Stimulated activated naive B cell treated with anti-CD40 and anti-IgM and Interleukin-4, amounts not matched to agents 10 μg/mL and 1 μg/mL and 100 μg/mL, for 72 hours (primary cell): Measurements from ENCODE around the gene DTNB.

Experiments used
- ATAC-seq, 2 donors: fragments of 150-1000 bp; cut with Tn5 transposase; replicated peaks; 2 replicates each; pipeline ENCODE4 v1.10.0; 2021; ENCODE audit warnings: moderate library complexity in 1 of 2
- DNase-seq: peaks from one replicate; pipeline ENCODE4 v3.0.0; 2021
- H3K27ac Mint-ChIP-seq: one replicate; pipeline ENCODE4 v1.8.0; 2022; ENCODE audit warnings: mild to moderate bottlenecking, mixed read lengths
- H3K27me3 Mint-ChIP-seq, 2 donors: one replicate each; pipeline ENCODE4 v1.8.0; 2022; ENCODE audit warnings: mixed read lengths in 2 of 2
- H3K36me3 Mint-ChIP-seq, 2 donors: one replicate each; pipeline ENCODE4 v1.8.0; 2022; ENCODE audit warnings: mixed read lengths in 2 of 2, mild to moderate bottlenecking in 1 of 2
- H3K4me1 Mint-ChIP-seq, 2 donors: one replicate each; pipeline ENCODE4 v1.8.0; 2022; ENCODE audit warnings: mixed read lengths in 2 of 2, mild to moderate bottlenecking in 1 of 2
- H3K4me3 Mint-ChIP-seq, 2 donors: one replicate each; pipeline ENCODE4 v1.8.0; 2022; ENCODE audit warnings: mild to moderate bottlenecking in 2 of 2, mixed read lengths in 2 of 2, moderate library complexity in 1 of 2
- H3K9me3 Mint-ChIP-seq, 2 donors: one replicate each; pipeline ENCODE4 v1.8.0; 2022; ENCODE audit warnings: mixed read lengths in 2 of 2, mild to moderate bottlenecking in 1 of 2

DTNB gene

GRCh38 chr2:25343187-25343825, 330.1 kb downstream of the DTNB start:
- no peaks in the 10 kb centered on the region for H3K36me3 Mint-ChIP-seq
- H3K4me1 Mint-ChIP-seq: peaks cover 14 to 26% of the 10 kb centered on the region in 2 donors
- H3K4me3 Mint-ChIP-seq: peak overlapping the region; percentile 44 to 91
- no peak for DNase-seq
- H3K9me3 Mint-ChIP-seq: no peaks in the 10 kb centered on the region
- peak overlapping the region; percentile 7 for H3K27ac Mint-ChIP-seq
- peaks cover 5 to 8% of the 10 kb centered on the region in 2 donors for H3K27me3 Mint-ChIP-seq
- ATAC-seq: no peak

GRCh38 chr2:25342372-25343186, 330.8 kb downstream of the DTNB start:
- no peaks in the 10 kb centered on the region for H3K36me3 Mint-ChIP-seq
- peak overlapping the region; percentile 95 for H3K27ac Mint-ChIP-seq
- ATAC-seq (peak; percentile 89), DNase-seq (peak; percentile 75)
- H3K4me3 Mint-ChIP-seq: peak overlapping the region; percentile 89 to 91
- peaks cover 15 to 31% of the 10 kb centered on the region in 2 donors for H3K4me1 Mint-ChIP-seq
- H3K9me3 Mint-ChIP-seq: no peaks in the 10 kb centered on the region
- H3K27me3 Mint-ChIP-seq: peaks cover 5 to 7% of the 10 kb centered on the region in 2 donors

DNA sequence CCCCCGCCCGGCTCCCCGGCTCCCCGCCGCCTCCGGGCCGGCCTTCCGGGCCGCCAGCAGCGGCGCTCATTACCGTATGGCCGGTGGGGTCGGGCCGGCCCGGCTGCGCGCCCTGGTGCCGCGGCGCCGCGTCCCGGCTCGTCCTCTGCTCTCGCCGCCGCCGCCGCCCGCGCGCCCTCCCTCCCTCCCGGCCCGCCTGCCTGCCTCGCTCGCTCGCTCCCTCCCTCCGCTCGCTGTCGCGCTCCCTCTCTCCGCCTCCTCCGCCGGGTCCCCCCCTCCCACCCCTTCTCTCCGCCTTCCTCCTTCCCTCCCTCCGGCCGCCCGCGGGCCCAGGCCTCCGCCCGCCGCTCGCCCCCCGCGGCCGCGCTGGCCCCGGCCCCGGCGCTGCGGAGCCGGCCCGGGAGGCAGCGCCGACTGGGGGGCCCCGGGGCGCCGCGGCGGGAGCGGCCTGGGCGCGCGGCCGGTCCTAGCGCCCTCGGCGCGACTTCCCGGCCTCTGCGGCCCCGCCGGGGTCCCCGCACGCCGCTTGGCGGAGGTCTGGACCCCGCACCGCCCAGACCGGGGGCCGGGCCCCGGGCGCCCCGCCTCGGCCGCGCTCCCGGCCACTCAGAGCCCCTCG, 331.5 kb downstream of the DTNB start, which contains the start of gene DNMT3A:
Gene DNMT3A (minus strand): TSS at position 173 of the 619 bp plus-strand sequence. CDS start 27,941 bp downstream, outside the sequence.
- peaks cover 3 to 5% of the 10 kb centered on the region in 2 donors for H3K27me3 Mint-ChIP-seq
- H3K36me3 Mint-ChIP-seq: peaks cover 0 to 6% of the 10 kb centered on the region in 2 donors
- peak; percentile 45 to 57 for ATAC-seq
- no peaks in the 10 kb centered on the region for H3K9me3 Mint-ChIP-seq
- H3K4me1 Mint-ChIP-seq: peaks cover 16 to 34% of the 10 kb centered on the region in 2 donors
- peak within 1 kb of the TSS; percentile 95 for H3K27ac Mint-ChIP-seq
- H3K4me3 Mint-ChIP-seq: peak within 1 kb of the TSS; percentile 89 to 91
- DNase-seq: no peak

DNA sequence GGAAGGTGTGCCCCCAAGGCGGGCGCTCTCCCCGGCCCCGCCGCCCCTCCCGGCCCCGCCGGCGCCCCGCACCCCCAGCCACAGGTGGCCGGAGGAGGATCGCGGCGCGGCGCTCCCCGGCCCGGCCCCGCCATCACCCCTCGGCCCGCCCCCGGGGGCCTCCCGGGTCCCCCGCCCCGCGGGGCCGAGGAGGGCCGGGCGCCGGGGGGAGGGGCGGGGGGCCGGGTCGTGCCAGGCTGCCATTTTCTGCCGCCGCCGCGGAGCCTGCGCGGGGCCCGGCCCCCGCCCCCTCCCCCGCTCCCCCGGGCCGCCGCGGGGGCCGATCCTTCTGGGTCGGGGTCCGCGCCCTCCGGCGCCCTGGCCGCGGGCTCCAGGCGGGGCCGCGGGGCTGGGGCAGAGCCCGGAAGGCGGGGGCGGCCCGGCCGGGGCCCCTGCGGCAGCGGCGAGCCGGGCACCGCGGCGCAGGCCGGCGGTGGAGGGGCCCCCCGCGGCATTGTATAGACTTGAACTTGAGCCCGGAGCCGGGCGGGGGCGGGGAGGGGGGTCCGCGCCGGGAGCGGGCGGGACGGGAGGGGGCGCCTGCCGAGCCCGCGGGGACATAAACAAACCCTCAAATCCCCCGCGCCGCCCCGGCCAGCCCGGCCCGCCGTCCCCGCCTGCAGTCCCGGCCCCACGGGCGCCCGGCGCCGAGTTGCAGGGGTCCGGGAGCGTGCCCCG, 332.2 kb downstream of the DTNB start:
- peaks cover 3 to 5% of the 10 kb centered on the region in 2 donors for H3K27me3 Mint-ChIP-seq
- H3K9me3 Mint-ChIP-seq: no peaks in the 10 kb centered on the region
- no peak overlapping the region for H3K4me3 Mint-ChIP-seq
- ATAC-seq (peak; percentile 14 to 29), DNase-seq (no peak)
- H3K4me1 Mint-ChIP-seq: peaks cover 22 to 41% of the 10 kb centered on the region in 2 donors
- H3K36me3 Mint-ChIP-seq: peaks cover 0 to 8% of the 10 kb centered on the region in 2 donors
- no peak overlapping the region for H3K27ac Mint-ChIP-seq

DNA sequence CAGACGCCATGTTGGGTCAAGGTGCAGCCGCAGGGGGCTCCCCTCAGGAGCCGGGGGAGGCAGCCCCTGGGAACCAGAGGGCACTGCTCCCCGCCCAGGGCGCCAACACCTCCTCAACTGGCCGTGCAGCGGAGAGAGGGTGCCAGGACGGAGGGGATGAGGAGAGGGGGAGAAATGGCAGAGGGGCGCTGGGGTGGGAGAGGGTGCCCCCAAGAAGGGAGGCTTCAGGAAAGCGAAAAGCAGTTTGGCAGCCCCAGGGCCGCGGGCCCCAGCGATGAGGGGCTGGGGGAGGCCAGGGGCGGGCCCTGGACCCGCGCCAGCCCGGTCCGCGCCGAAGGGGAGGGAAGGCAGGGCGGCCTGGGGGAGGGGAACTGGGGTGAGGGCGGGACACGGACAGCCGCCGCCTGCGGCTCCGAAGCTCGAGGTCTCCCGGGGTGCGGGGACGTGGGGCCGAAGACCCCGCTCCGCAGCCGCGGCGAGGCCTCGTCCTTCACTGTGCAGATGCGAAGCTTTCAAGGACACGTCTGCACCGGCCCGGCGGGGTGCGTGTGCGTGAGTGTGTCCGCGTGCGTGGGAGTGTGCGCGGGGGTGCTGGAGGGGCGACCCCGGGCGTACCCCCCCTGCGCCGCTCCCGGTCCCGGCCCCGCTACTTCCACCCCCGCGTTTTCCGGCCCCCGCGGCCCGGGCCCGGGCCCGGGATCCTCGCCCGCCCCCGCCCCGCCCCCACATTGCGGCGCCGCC, 333.0 kb downstream of the DTNB start:
- Mint-ChIP-seq H3K4me3 (peak overlapping the region; percentile 77 to 81), H3K4me1 (peaks cover 26 to 49% of the 10 kb centered on the region in 2 donors), H3K27ac (no peak overlapping the region), H3K36me3 (peaks cover 0 to 8% of the 10 kb centered on the region in 2 donors), H3K9me3 (no peaks in the 10 kb centered on the region), H3K27me3 (peaks cover 0 to 3% of the 10 kb centered on the region in 2 donors)
- ATAC-seq (no peak), DNase-seq (no peak)

DNA sequence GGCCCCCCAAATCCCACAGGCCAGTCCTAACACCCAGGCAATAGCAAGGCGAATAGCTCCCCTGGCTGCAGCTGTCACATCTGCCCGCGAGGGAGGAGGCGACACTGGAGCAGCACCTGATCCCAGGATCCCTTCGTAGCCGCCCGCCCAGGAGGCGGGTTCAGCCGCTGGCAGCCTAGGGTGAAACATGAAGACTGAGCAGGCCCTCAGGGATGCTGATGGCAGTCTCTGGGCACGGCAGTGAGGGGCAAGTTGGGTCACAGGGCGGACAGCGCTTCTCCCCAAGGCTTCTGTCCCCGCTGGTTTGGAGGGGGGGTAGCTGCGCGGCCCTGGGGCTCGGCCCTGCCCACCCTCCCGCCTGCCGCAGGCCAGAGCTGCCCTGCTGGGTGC, 333.6 kb downstream of the DTNB start:
- Mint-ChIP-seq H3K4me3 (peak overlapping the region; percentile 71 to 81), H3K36me3 (peaks cover 0 to 8% of the 10 kb centered on the region in 2 donors), H3K27me3 (peaks cover 0 to 3% of the 10 kb centered on the region in 2 donors), H3K4me1 (peaks cover 30 to 54% of the 10 kb centered on the region in 2 donors), H3K9me3 (no peaks in the 10 kb centered on the region), H3K27ac (no peak overlapping the region)
- ATAC-seq (no peak), DNase-seq (no peak)

GRCh38 chr2:25339211-25339674, 334.1 kb downstream of the DTNB start:
- ATAC-seq: no peak
- no peak for DNase-seq
- Mint-ChIP-seq H3K27ac (no peak overlapping the region), H3K27me3 (peaks cover 0 to 3% of the 10 kb centered on the region in 2 donors), H3K9me3 (no peaks in the 10 kb centered on the region), H3K36me3 (peaks cover 0 to 8% of the 10 kb centered on the region in 2 donors), H3K4me1 (peaks cover 36 to 60% of the 10 kb centered on the region in 2 donors), H3K4me3 (peak overlapping the region; percentile 71 to 81)

DNA sequence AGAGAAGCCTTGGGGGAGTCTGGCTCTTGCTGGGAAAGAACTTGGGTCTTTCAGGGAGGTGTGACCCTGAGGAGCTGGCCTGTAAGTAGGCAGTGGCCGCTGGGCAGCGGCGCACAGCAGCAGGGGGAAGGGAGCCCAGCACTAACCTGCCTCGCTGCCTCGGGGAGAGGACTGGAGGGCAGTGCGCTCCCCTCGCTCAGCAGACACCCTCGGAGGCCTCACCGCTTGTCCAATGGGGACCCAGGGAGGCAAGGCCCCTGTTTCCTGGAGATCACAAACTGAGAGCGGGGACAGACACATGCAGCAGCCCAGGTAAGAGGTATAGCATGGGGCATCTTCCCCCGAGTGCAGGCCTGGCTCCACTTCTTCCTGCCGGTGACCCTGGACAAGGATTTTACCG, 335.0 kb downstream of the DTNB start:
- Mint-ChIP-seq H3K36me3 (peaks cover 0 to 8% of the 10 kb centered on the region in 2 donors), H3K27me3 (peaks cover 0 to 1% of the 10 kb centered on the region in 2 donors), H3K4me1 (peaks cover 36 to 64% of the 10 kb centered on the region in 2 donors), H3K27ac (no peak overlapping the region), H3K4me3 (no peak overlapping the region), H3K9me3 (no peaks in the 10 kb centered on the region)
- ATAC-seq (no peak), DNase-seq (no peak)

GRCh38 chr2:25337891-25338290, 335.5 kb downstream of the DTNB start:
- Mint-ChIP-seq H3K4me3 (no peak overlapping the region), H3K9me3 (no peaks in the 10 kb centered on the region), H3K27me3 (no peaks in the 10 kb centered on the region), H3K36me3 (peaks cover 0 to 8% of the 10 kb centered on the region in 2 donors), H3K4me1 (peaks cover 36 to 61% of the 10 kb centered on the region in 2 donors), H3K27ac (no peak overlapping the region)
- no peak for DNase-seq
- ATAC-seq: no peak

DNA sequence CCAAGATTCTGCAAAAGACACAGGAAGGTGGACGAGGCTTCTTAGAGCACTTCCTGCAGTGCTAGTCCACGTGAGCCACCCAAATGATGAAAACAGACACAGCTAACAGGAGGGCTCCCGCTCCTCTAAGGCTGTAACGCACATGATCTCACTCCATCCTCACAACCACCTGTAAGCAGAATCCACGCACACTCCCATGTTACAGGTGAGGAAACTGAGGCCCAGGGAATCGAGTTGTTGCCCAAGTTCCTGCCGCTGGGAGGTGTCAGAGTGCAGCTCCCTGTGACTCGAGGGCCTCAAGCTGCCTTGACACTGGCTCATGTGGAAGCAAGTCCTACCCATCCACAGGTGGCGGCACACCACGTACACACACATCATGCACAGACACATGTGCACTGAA, 336.1 kb downstream of the DTNB start:
- H3K27ac Mint-ChIP-seq: no peak overlapping the region

GRCh38 chr2:25336383-25336841, 337.0 kb downstream of the DTNB start:
- H3K4me1 Mint-ChIP-seq: peaks cover 47 to 66% of the 10 kb centered on the region in 2 donors
- no peak for DNase-seq
- ATAC-seq: no peak
- peak overlapping the region; percentile 52 for H3K27ac Mint-ChIP-seq
- no peaks in the 10 kb centered on the region for H3K9me3 Mint-ChIP-seq
- H3K36me3 Mint-ChIP-seq: peaks cover 7 to 17% of the 10 kb centered on the region in 2 donors
- H3K27me3 Mint-ChIP-seq: no peaks in the 10 kb centered on the region
- no peak overlapping the region for H3K4me3 Mint-ChIP-seq

More for the DNA sequence above, 336.1 kb downstream of the DTNB start:
- no peaks in the 10 kb centered on the region for H3K27me3 Mint-ChIP-seq
- ATAC-seq (no peak), DNase-seq (no peak)
- H3K4me3 Mint-ChIP-seq: no peak overlapping the region
- peaks cover 38 to 57% of the 10 kb centered on the region in 2 donors for H3K4me1 Mint-ChIP-seq
- no peaks in the 10 kb centered on the region for H3K9me3 Mint-ChIP-seq
- peaks cover under 1 to 10% of the 10 kb centered on the region in 2 donors for H3K36me3 Mint-ChIP-seq

DNA sequence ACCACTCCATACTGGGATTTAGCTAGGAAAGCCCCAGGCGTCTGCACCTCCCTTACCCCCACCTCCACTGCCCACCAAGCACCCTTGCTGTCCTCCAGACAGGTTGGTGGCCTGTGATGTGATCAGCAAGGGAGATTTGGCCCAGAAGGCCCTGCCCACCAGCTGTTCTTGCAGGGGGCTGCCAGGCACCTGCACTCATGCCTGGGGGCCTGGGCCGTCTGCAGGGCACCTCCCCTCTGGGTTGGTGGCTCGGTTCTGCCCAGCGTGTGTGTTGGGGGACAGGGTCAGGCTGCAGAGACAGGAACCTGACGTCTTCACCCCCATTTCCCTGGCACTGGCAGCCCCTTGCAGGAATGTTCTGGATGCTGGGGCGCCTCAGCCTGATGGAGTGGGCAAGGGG, 337.4 kb downstream of the DTNB start:
- Mint-ChIP-seq H3K27me3 (no peaks in the 10 kb centered on the region), H3K4me1 (peaks cover 51 to 70% of the 10 kb centered on the region in 2 donors), H3K9me3 (no peaks in the 10 kb centered on the region), H3K36me3 (peaks cover 10 to 22% of the 10 kb centered on the region in 2 donors), H3K27ac (no peak overlapping the region), H3K4me3 (no peak overlapping the region)
- DNase-seq (no peak), ATAC-seq (no peak)

GRCh38 chr2:25335204-25335603, 338.2 kb downstream of the DTNB start:
- DNase-seq (no peak), ATAC-seq (no peak)
- Mint-ChIP-seq H3K36me3 (peaks cover 11 to 29% of the 10 kb centered on the region in 2 donors), H3K4me3 (no peak overlapping the region), H3K27me3 (no peaks in the 10 kb centered on the region), H3K4me1 (peaks cover 54 to 75% of the 10 kb centered on the region in 2 donors), H3K9me3 (no peaks in the 10 kb centered on the region), H3K27ac (no peak overlapping the region)
